ENCODE data around the gene PRICKLE1. TPM values are rescaled to one million over a fixed set of nuclear protein-coding genes. Genes with fewer than 3 reads are reported as not detected.

The PRICKLE1 gene
- total RNA-seq, 1 donor from 2014 or later: 11.6 TPM

GRCh38 chr12:42571327-42572009 lies 18.1 kb downstream of the PRICKLE1 start:
- TF ChIP-seq CTCF (conservative IDR thresholded peaks at IDR 0.05; ENCODE audit: low read depth, low read length): no peak
- no peak for DNase-seq (ENCODE audit: low read depth)

GRCh38 chr12:42570076-42570475 lies 19.5 kb downstream of the PRICKLE1 start:
- no peak overlapping the region for H3K4me3 ChIP-seq (ENCODE audit: low read depth, low read length)
- no peak for DNase-seq (ENCODE audit: low read depth)
- no peak for TF ChIP-seq CTCF (conservative IDR thresholded peaks at IDR 0.05; ENCODE audit: low read depth, low read length)

More at GRCh38 chr12:42571327-42572009, 18.1 kb downstream of the PRICKLE1 start:
- H3K4me3 ChIP-seq (ENCODE audit: low read depth, low read length): no peak overlapping the region

- no peak overlapping the region for H3K4me3 ChIP-seq (ENCODE audit: low read depth, low read length)
- TF ChIP-seq CTCF (conservative IDR thresholded peaks at IDR 0.05; ENCODE audit: low read depth, low read length): peak; percentile 71
- no peak for DNase-seq (ENCODE audit: low read depth)
These were observed 20.3 kb downstream of the PRICKLE1 start for GRCh38 chr12:42568952-42569915.

GRCh38 chr12:42565633-42566032 lies 23.9 kb downstream of the PRICKLE1 start:
- no peak overlapping the region for H3K4me3 ChIP-seq (ENCODE audit: low read depth, low read length)
- DNase-seq (ENCODE audit: low read depth): no peak
- peak; percentile 29 for TF ChIP-seq CTCF (conservative IDR thresholded peaks at IDR 0.05; ENCODE audit: low read depth, low read length)

GRCh38 chr12:42564996-42565395 lies 24.6 kb downstream of the PRICKLE1 start:
- no peak for TF ChIP-seq CTCF (conservative IDR thresholded peaks at IDR 0.05; ENCODE audit: low read depth, low read length)
- no peak overlapping the region for H3K4me3 ChIP-seq (ENCODE audit: low read depth, low read length)
- no peak for DNase-seq (ENCODE audit: low read depth)

- DNase-seq (ENCODE audit: low read depth): no peak
- TF ChIP-seq CTCF (conservative IDR thresholded peaks at IDR 0.05; ENCODE audit: low read depth, low read length): no peak
- no peak overlapping the region for H3K4me3 ChIP-seq (ENCODE audit: low read depth, low read length)
These were observed 25.0 kb downstream of the PRICKLE1 start for GRCh38 chr12:42564556-42564955.

Measured in epithelial cell of proximal tubule (primary cell).